ENCODE measurements around the gene METTL1. TPM values are rescaled to one million over a fixed set of nuclear protein-coding genes. Genes with fewer than 3 reads are reported as not detected.
A peak's percentile ranks its signal among the peaks of the same experiment; 100 is the strongest.
"Not testable (repeated sequence)": the region's sequence is repeated elsewhere in the genome, so short reads cannot be mapped to it uniquely, and the experiment has no call there.

METTL1 gene
- 30.9 TPM for polyA plus RNA-seq (2013, experiment 1 of 2; ENCODE audit: insufficient read length)
- 20.3 TPM for polyA plus RNA-seq (2013, experiment 2 of 2; ENCODE audit: insufficient read length)

DNA sequence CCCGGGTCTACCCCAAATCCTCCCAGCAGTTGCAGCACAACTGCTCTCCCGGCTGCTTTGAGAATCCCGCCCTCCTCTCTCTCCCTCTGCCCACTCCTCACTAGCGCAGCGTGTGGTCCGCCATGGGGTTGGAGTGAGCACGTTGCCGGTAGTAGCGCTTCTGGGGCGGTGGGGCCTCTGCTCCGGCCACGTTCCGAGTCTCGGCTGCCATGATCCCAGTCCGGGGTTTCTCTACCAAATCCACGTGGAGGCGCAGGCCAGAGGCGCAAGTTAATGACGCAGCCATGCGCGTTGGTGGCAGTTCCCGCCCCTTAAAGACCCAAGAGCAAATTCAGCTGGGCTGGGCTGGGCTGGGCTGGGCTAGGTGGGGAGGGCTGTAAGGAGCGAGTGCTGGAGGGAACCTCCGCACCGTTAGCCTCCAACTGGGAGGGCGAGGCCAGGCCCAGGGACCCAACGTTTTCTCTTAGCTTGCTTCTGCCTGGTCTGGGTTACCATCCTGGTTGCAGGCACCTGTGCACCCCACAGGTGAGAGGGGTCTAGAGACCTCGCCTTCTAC is at the start of gene METTL1:
TSS of gene METTL1 (minus strand) at position 233 of the 556 bp plus-strand sequence. CDS start at position 211, 22 bp downstream.
- peak; percentile 98 for DNase-seq

DNA sequence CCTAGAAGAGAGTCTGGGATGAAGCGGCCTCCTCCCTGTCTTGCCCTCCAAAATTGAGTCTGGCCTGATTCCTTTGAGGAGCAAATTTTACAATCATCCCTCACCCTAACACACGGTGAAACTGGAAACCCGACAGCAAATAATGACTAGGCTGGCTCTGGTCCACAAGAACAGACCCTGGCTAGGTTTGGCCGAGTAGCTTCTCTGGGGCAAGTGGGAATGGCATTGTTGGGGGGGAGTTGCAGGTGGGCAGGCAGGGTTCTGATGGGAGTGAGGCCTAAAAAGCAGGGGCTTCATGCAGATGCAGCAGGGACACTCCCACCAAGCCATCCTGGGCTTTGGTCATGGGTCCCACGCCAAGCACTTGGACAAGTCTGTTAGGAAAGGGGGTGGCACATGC is 49.1 kb upstream of the METTL1 start:
- DNase-seq, result not testable (repeated sequence)

DNA sequence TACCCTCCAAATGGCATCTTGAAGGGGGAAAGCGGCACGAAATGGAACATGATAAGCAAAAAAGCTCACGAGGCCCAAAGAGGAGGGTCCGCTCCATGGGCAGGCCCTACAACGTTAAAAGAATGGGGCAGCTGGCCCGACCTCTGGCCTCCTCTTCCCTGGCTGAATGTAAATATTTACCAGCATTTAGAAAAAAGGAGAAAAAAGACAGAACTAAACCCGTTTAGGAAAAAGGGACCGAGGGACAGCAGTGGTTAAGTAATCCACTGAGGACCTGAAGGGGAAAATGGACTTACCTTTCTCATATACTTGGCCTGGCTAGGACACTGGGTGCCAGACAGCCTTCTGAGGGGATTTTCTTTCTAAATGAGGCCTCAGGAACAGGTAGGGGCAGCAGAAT is 48.2 kb upstream of the METTL1 start:
- DNase-seq, result not testable (repeated sequence)

GRCh38 chr12:57817990-57818331 is 46.1 kb upstream of the METTL1 start:
- not testable (repeated sequence) for DNase-seq

GRCh38 chr12:57817261-57817989 is 45.5 kb upstream of the METTL1 start:
- DNase-seq, result no peak

DNA sequence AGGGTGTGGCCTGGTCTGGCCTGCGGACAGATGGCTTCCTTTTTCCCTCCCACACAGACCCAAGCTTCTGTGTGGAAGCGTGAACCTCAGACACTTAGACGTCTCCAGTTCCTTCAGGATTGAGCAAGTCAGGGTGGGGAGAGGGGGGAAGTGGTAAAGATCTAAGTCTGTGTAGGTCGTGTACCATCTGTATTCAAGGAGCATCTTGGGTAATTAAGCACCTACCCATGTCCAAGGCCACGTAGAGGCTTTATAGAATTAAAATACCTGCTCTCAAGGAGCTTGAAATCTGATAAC is 44.9 kb upstream of the METTL1 start:
- no peak for DNase-seq

DNA sequence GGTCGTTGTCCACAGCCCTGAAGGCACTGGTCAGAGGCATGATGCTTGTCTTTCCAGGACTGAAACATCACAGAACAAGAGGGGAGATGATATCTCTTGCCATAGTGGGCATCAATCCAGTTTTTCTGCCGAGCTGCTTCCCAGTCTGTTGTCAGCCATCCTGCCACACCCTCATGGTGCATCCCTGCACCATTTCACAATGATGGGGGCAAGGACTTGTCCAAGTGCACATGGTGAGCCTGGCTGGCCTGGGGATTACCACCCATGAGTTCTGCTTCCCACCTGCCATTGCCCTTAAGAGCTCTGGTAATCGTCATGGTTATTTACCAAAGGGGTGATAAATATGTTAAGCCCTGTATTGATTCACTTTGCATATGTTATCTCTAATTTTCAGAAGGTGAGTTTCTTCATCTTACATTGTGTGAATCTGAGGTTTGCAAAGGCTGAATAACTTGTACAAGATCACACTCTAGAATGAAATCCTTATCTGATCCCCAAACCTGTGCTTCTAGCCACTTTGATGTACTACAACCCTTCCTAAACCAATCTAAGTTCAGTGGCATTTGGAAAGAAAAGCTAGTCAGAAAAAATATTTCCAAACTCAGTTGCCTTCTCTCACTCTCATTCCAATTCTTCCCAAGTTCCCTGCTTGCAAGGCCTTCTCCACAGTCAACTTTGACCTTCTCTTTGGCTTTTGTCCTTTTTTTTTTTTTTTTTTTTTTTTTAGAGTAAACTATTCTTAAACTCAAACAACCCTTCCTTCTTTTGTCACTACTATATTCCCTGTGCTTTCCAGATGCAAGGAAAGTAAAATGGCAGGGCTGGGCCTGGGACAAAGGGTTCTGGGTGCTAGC is 44.3 kb upstream of the METTL1 start:
- DNase-seq, result no peak

DNA sequence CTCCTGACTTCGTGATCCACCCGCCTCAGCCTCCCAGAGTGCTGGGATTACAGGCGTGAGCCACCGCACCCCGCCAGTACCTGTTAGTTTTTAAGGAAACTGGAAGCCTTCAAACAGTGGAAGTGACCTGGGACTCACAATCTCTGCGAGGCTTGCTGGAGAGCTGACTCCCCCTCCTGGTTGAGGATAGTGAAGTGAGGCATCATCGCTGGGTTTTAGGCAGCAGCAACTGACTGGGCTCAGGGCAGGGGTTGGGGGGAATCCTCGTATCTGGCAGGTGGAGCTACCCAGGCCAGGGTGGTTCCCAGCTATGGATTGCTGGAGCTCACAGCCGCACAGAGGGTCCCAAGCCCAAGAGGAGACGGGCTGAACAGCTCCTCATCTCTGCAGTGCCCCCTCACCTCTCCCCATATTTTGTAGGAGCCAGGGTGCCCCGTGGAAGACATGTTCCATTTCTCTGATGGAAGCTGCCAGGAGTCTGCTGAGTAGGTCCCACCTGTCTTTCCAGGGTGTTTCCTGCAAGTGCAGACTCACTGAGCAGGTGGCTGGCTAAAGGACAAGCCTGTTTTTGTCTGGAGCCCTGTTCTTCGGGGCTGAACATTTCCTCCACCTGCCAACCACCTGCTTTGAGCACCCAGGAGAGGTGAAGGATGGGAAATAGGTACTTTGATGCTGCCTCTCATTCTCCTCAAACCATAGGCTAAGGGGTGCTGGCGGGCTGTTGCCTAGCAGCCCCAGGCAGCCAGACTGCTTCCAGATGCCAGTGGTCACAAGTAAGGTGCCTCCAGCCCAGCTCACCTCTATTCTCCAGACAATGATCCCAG is 43.5 kb upstream of the METTL1 start:
- no peak for DNase-seq

DNA sequence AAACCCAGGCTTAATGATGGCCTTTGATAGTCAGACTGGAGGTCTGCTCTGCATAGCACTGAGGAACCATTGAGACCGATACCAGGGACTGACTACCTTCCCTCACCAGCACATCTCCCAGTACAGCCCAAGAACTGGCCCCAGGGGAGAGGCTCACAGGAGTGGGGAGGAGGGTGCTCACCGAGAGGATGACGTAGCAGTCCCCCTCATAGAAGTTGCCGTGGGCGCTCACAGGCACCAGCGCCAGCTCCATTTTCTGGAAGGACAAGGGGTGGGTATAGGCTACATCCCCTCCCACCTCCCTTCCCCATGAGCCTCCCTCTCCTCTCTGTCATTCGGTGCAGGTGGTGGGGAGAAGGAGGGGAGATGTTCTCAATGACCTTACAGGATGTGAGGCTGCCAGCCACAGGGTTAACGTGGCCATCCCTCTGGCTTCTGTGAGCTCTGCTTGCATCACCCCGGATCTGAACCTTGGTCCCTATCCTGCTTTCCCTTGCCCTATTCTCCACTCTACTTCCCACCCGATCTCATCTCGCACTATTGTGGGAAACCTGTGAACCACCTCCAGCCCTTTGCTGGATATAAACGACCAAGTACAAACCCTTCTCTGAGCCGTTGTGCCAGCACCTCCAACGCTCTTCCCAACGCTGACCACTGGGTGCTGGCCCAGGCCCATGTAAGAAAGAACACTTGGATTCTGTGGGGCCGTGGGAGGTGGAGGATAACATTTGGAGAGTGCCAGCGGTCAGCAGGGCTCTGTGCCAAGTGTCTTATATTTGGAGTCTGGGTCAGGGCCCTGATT is 42.3 kb upstream of the METTL1 start:
- DNase-seq, result no peak

GRCh38 chr12:57813111-57813970 is 41.4 kb upstream of the METTL1 start:
- DNase-seq, result no peak

- DNase-seq, result no peak
Observed at GRCh38 chr12:57811028-57811755, 39.3 kb upstream of the METTL1 start.

- peak; percentile 44 for DNase-seq
Observed at GRCh38 chr12:57810450-57810849, 38.5 kb upstream of the METTL1 start.

GRCh38 chr12:57809425-57809824 is 37.5 kb upstream of the METTL1 start:
- DNase-seq, result no peak

DNA sequence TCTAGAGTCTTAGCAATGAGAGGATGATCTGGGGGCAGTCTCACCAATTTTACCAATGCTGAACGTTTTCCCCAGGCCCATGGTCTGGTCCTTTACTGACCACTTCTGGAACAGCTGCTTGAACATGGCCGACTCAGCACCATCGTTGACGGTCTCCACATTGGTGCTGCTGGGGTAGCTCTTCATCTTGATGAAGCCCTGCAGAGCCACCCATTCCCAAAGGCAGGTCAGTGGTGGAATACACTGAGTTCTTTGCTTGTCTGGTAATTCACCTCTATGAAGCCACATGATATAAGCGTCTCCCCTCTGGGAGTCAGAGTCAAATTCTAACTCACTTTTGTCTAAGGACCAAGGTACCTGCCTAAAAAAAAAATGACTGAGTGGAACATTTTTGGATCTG is 36.4 kb upstream of the METTL1 start:
- no peak for DNase-seq

- no peak for DNase-seq
Observed at GRCh38 chr12:57807285-57807684, 35.4 kb upstream of the METTL1 start.

- no peak for DNase-seq
Observed at GRCh38 chr12:57806677-57807076, 34.8 kb upstream of the METTL1 start.

GRCh38 chr12:57803319-57803893 is 31.5 kb upstream of the METTL1 start:
- DNase-seq, result peak; percentile 65

- no peak for DNase-seq
Observed at GRCh38 chr12:57802607-57803006, 30.7 kb upstream of the METTL1 start.

- no peak for DNase-seq
Observed at GRCh38 chr12:57800965-57801364, 29.1 kb upstream of the METTL1 start.

DNA sequence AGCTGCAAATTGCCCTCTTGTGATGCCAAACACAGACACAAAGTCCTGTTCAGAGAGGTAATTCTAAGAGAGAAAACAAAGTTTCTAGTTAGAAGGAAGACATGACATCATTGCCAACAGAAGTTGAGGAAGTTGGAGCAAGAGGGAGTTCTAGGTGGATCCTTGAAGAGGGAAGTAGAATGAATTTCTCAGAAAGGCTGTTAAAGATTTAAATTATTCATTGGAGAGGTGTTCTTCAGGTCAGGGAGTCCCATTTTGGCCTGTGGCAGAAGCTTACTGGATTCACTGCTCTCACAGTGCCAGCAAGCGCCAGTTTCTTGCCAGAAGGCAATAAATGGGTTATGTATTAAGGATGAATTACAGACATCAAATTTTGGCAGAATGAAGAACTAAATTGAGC is 26.0 kb upstream of the METTL1 start:
- no peak for DNase-seq
